BLaER1 treated with 17β-estradiol and CSF1 and Interleukin-3, amounts not matched to agents 10 nM and 100 nM (cell line): ENCODE measurements around the gene ANXA5.

Experiments used
- H3K27ac ChIP-seq, 11 experiments: shearing (Covaris generic); formaldehyde crosslinking; 2 replicates each; pipeline ENCODE4 v1.8.1; 2022
- H3K27me3 ChIP-seq, 11 experiments: shearing (Covaris generic); formaldehyde crosslinking; 2 replicates each; pipeline ENCODE4 v1.8.1; 2022
- H3K36me3 ChIP-seq, 11 experiments: shearing (Covaris generic); formaldehyde crosslinking; 2 replicates each; pipeline ENCODE4 v1.8.1; 2022
- H3K4me1 ChIP-seq, 10 experiments: shearing (Covaris generic); formaldehyde crosslinking; 2 replicates each; pipeline ENCODE4 v1.8.1; 2022
- H3K4me2 ChIP-seq, 11 experiments: shearing (Covaris generic); formaldehyde crosslinking; 2 replicates each; pipeline ENCODE4 v1.8.1; 2022
- H3K4me3 ChIP-seq, 10 experiments: shearing (Covaris generic); formaldehyde crosslinking; 2 replicates each; pipeline ENCODE4 v1.8.1; 2022
- H3K9ac ChIP-seq, 11 experiments: shearing (Covaris generic); formaldehyde crosslinking; 2 replicates each; pipeline ENCODE4 v1.8.1; 2022
- H3K9me3 ChIP-seq, 11 experiments: shearing (Covaris generic); formaldehyde crosslinking; replicated peaks in 1 of 11; 2 replicates each; pipeline ENCODE4 v1.8.1; 2022
- H4K20me1 ChIP-seq, 11 experiments: shearing (Covaris generic); formaldehyde crosslinking; 2 replicates each; pipeline ENCODE4 v1.8.1; 2022
- Cebpa-rat ChIP-seq, 11 experiments: shearing (Covaris generic); IDR thresholded peaks; 2 replicates each; pipeline ENCODE4 v1.8.1; 2022

The ANXA5 gene

GRCh38 chr4:121650741-121651140 is 46.0 kb downstream of the ANXA5 start:
- H3K9me3 ChIP-seq: no peaks in the 10 kb centered on the region
- no peaks in the 10 kb centered on the region for H4K20me1 ChIP-seq
- H3K9ac ChIP-seq: no peak overlapping the region
- TF ChIP-seq Cebpa-rat (IDR thresholded peaks at IDR 0.05): no peak
- H3K27me3 ChIP-seq: no peaks in the 10 kb centered on the region
- H3K4me2 ChIP-seq: no peak overlapping the region
- H3K4me1 ChIP-seq: no peaks in the 10 kb centered on the region
- no peak overlapping the region for H3K4me3 ChIP-seq
- no peaks in the 10 kb centered on the region for H3K36me3 ChIP-seq
- H3K27ac ChIP-seq: no peak overlapping the region

GRCh38 chr4:121648516-121648915 is 48.3 kb downstream of the ANXA5 start:
- no peaks in the 10 kb centered on the region for H3K9me3 ChIP-seq
- no peaks in the 10 kb centered on the region for H3K36me3 ChIP-seq
- no peaks in the 10 kb centered on the region for H3K27me3 ChIP-seq
- H3K4me2 ChIP-seq: no peak overlapping the region
- H3K4me1 ChIP-seq: no peaks in the 10 kb centered on the region
- no peak overlapping the region for H3K27ac ChIP-seq
- H3K9ac ChIP-seq: no peak overlapping the region
- H4K20me1 ChIP-seq: no peaks in the 10 kb centered on the region
- TF ChIP-seq Cebpa-rat (IDR thresholded peaks at IDR 0.05): no peak
- H3K4me3 ChIP-seq: no peak overlapping the region

GRCh38 chr4:121642876-121643585 is 53.7 kb downstream of the ANXA5 start:
- Histone ChIP-seq H3K4me3 (no peak overlapping the region), H3K36me3 (no peaks in the 10 kb centered on the region), H3K9me3 (no peaks in the 10 kb centered on the region), H3K9ac (no peak overlapping the region), H3K4me1 (no peaks in the 10 kb centered on the region), H4K20me1 (no peaks in the 10 kb centered on the region), H3K27ac (no peak overlapping the region), H3K27me3 (no peaks in the 10 kb centered on the region), H3K4me2 (no peak overlapping the region)
- no peak for TF ChIP-seq Cebpa-rat (IDR thresholded peaks at IDR 0.05)

- no peak overlapping the region for H3K27ac ChIP-seq
- H3K9me3 ChIP-seq: no peaks in the 10 kb centered on the region
- H4K20me1 ChIP-seq: no peaks in the 10 kb centered on the region
- no peaks in the 10 kb centered on the region for H3K36me3 ChIP-seq
- no peaks in the 10 kb centered on the region for H3K27me3 ChIP-seq
- no peaks in the 10 kb centered on the region for H3K4me1 ChIP-seq
- no peak for TF ChIP-seq Cebpa-rat (IDR thresholded peaks at IDR 0.05)
- H3K4me2 ChIP-seq: no peak overlapping the region
- H3K9ac ChIP-seq: no peak overlapping the region
- H3K4me3 ChIP-seq: no peak overlapping the region
Observed at GRCh38 chr4:121642292-121642691, 54.5 kb downstream of the ANXA5 start.

GRCh38 chr4:121633653-121634052 is 63.1 kb downstream of the ANXA5 start:
- Histone ChIP-seq H3K27ac (no peak overlapping the region), H3K9ac (no peak overlapping the region), H3K27me3 (no peaks in the 10 kb centered on the region), H3K9me3 (no peaks in the 10 kb centered on the region), H3K4me2 (no peak overlapping the region), H4K20me1 (no peaks in the 10 kb centered on the region), H3K4me1 (no peaks in the 10 kb centered on the region), H3K36me3 (no peaks in the 10 kb centered on the region), H3K4me3 (no peak overlapping the region)
- no peak for TF ChIP-seq Cebpa-rat (IDR thresholded peaks at IDR 0.05)

- no peak for TF ChIP-seq Cebpa-rat (IDR thresholded peaks at IDR 0.05)
- H3K4me1 ChIP-seq: no peaks in the 10 kb centered on the region
- H3K36me3 ChIP-seq: no peaks in the 10 kb centered on the region
- H4K20me1 ChIP-seq: no peaks in the 10 kb centered on the region
- H3K4me2 ChIP-seq: no peak overlapping the region
- H3K27me3 ChIP-seq: no peaks in the 10 kb centered on the region
- no peaks in the 10 kb centered on the region for H3K9me3 ChIP-seq
- H3K27ac ChIP-seq: no peak overlapping the region
- no peak overlapping the region for H3K4me3 ChIP-seq
- H3K9ac ChIP-seq: no peak overlapping the region
Observed at GRCh38 chr4:121632636-121633035, 64.1 kb downstream of the ANXA5 start.
